ENCODE results near the gene SAMD4B. TPM values are rescaled to one million over a fixed set of nuclear protein-coding genes. Genes with fewer than 3 reads are reported as not detected.

The SAMD4B gene
- total RNA-seq, 1 experiment from 2014 or later = 164 TPM

- Mint-ChIP-seq H3K36me3 (no peaks in the 10 kb centered on the region), H3K4me3 (no peak overlapping the region), H3K27ac (no peak overlapping the region), H3K9me3 (no peaks in the 10 kb centered on the region), H3K27me3 (ENCODE audit: low read depth) (peaks cover 20% of the 10 kb centered on the region), H3K4me1 (peaks cover 15% of the 10 kb centered on the region)
- TF ChIP-seq NFYB (CRISPR knock-in tag; conservative IDR thresholded peaks at IDR 0.05; ENCODE audit: low read depth) (no peak), ATF3 (CRISPR knock-in tag; conservative IDR thresholded peaks at IDR 0.05) (no peak), FOXP4 (CRISPR knock-in tag; IDR thresholded peaks at IDR 0.05) (no peak), FOXK1 (CRISPR knock-in tag; IDR thresholded peaks at IDR 0.05) (no peak), ZNF317 (CRISPR knock-in tag; IDR thresholded peaks at IDR 0.05; ENCODE audit: borderline replicate concordance, low read depth) (no peak), ARID4B (CRISPR knock-in tag; IDR thresholded peaks at IDR 0.05; ENCODE audit: borderline replicate concordance) (no peak), ZNF138 (CRISPR knock-in tag; conservative IDR thresholded peaks at IDR 0.05) (no peak), ZBTB21 (CRISPR knock-in tag; IDR thresholded peaks at IDR 0.05; ENCODE audit: borderline replicate concordance) (no peak), ERG (CRISPR knock-in tag; IDR thresholded peaks at IDR 0.05) (no peak), ELF4 (CRISPR knock-in tag; IDR thresholded peaks at IDR 0.05; ENCODE audit: low read depth) (no peak), MLX (CRISPR knock-in tag; IDR thresholded peaks at IDR 0.05) (no peak), FOXJ3 (CRISPR knock-in tag; IDR thresholded peaks at IDR 0.05; ENCODE audit: borderline replicate concordance) (no peak), NFE2L1 (CRISPR knock-in tag; IDR thresholded peaks at IDR 0.05) (no peak), USF2 (CRISPR knock-in tag; IDR thresholded peaks at IDR 0.05) (no peak), TEAD1 (CRISPR knock-in tag; IDR thresholded peaks at IDR 0.05) (no peak), PRDM15 (CRISPR knock-in tag; IDR thresholded peaks at IDR 0.05) (no peak), ZNF512 (CRISPR knock-in tag; IDR thresholded peaks at IDR 0.05; ENCODE audit: borderline replicate concordance) (no peak), NFATC4 (CRISPR knock-in tag; IDR thresholded peaks at IDR 0.05) (no peak)
- ATAC-seq (no peak), DNase-seq (ENCODE audit: low spot score) (no peak)
- ChIA-PET POLR2A (no interaction called here), CTCF (interaction anchor here (1.0 kb wide), 1 partner anchor 11 kb away, joined by 3 read pairs; no protein-coding TSS in a partner anchor)
Observed at GRCh38 chr19:39299832-39300231, 42.4 kb upstream of the SAMD4B start.

Data from WTC11 (cell line).